ENCODE results near the gene SLC38A2. TPM values are rescaled to one million over a fixed set of nuclear protein-coding genes. Genes with fewer than 3 reads are reported as not detected.

The SLC38A2 gene
- polyA plus RNA-seq, 1 donor from 2014 or later = 143 TPM

GRCh38 chr12:46390304-46390703 lies 17.7 kb upstream of the SLC38A2 start:
- no peak overlapping the region for H3K9ac ChIP-seq (ENCODE audit: low read length)
- TF ChIP-seq EP300 (conservative IDR thresholded peaks at IDR 0.05; ENCODE audit: poor library complexity, severe bottlenecking) (no peak), EZH2 (IDR thresholded peaks at IDR 0.05; ENCODE audit: borderline replicate concordance, insufficient read depth, low read length, poor library complexity, severe bottlenecking) (no peak), SMC3 (conservative IDR thresholded peaks at IDR 0.05; ENCODE audit: poor library complexity) (no peak), REST (IDR thresholded peaks at IDR 0.05; ENCODE audit: borderline replicate concordance) (no peak), TAF1 (IDR thresholded peaks at IDR 0.05; ENCODE audit: low read depth) (no peak), POLR2AphosphoS5 (IDR thresholded peaks at IDR 0.05) (no peak), RAD21 (conservative IDR thresholded peaks at IDR 0.05) (no peak), MXI1 (conservative IDR thresholded peaks at IDR 0.05; ENCODE audit: poor library complexity, severe bottlenecking) (no peak)
- TF ChIP-seq, protein P1, sequence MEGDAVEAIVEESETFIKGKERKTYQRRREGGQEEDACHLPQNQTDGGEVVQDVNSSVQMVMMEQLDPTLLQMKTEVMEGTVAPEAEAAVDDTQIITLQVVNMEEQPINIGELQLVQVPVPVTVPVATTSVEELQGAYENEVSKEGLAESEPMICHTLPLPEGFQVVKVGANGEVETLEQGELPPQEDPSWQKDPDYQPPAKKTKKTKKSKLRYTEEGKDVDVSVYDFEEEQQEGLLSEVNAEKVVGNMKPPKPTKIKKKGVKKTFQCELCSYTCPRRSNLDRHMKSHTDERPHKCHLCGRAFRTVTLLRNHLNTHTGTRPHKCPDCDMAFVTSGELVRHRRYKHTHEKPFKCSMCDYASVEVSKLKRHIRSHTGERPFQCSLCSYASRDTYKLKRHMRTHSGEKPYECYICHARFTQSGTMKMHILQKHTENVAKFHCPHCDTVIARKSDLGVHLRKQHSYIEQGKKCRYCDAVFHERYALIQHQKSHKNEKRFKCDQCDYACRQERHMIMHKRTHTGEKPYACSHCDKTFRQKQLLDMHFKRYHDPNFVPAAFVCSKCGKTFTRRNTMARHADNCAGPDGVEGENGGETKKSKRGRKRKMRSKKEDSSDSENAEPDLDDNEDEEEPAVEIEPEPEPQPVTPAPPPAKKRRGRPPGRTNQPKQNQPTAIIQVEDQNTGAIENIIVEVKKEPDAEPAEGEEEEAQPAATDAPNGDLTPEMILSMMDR (IDR thresholded peaks at IDR 0.05; ENCODE audit: poor library complexity, severe bottlenecking) = no peak
- H3K27me3 ChIP-seq (ENCODE audit: insufficient read depth, low read depth, low read length) = no peaks in the 10 kb centered on the region
- H3K9me3 ChIP-seq (ENCODE audit: low read length) = no peaks in the 10 kb centered on the region
- no peaks in the 10 kb centered on the region for H4K20me1 ChIP-seq (ENCODE audit: insufficient read depth)
- no peak overlapping the region for H2AFZ ChIP-seq (ENCODE audit: low read depth, low read length)
- H3K4me3 ChIP-seq (ENCODE audit: low read length) = no peak overlapping the region
- H3K27ac ChIP-seq (ENCODE audit: low read length) = no peak overlapping the region
- H3F3A ChIP-seq (ENCODE audit: insufficient read depth, low read length, poor library complexity, severe bottlenecking) = peaks cover 6% of the 10 kb centered on the region
- H3K79me2 ChIP-seq (replicated peaks; ENCODE audit: insufficient read depth, low read length) = no peaks in the 10 kb centered on the region
- no peaks in the 10 kb centered on the region for H3K36me3 ChIP-seq (ENCODE audit: insufficient read depth, low read length)
- H3K9me2 ChIP-seq (ENCODE audit: insufficient read depth, low read length) = no peaks in the 10 kb centered on the region
- no peak overlapping the region for H3K4me2 ChIP-seq (ENCODE audit: low read length)

DNA sequence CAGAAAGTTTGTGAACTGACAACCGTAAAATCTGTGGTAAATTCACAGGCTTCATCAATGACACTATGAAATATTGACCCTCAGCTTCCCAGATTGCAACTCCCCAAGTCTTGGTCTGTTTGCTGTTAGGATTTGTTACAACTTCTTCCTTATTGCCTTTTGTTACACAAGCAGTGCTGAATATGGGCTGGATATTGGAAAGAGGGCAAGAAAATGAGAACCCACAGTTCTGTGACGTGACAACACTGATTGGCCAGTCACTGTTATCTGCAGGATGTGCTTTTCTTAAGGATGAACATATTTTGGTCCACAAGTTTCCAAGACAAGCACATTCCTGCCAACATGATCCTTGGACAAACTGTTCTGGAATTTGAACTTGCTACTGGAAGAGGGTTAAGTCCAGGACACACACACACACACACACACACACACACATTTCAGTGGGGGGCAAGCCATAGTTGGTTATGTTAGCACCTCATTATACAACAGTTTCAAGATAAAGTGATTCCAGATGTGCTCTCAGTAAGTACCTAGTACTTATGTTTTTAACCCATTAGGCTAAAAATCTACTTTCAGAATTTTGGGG lies 16.6 kb upstream of the SLC38A2 start:
- no peaks in the 10 kb centered on the region for H4K20me1 ChIP-seq (ENCODE audit: insufficient read depth)
- H3K27ac ChIP-seq (ENCODE audit: low read length) = no peak overlapping the region
- no peaks in the 10 kb centered on the region for H3K79me2 ChIP-seq (replicated peaks; ENCODE audit: insufficient read depth, low read length)
- H3K9me3 ChIP-seq (ENCODE audit: low read length) = no peaks in the 10 kb centered on the region
- no peak overlapping the region for H2AFZ ChIP-seq (ENCODE audit: low read depth, low read length)
- TF ChIP-seq MXI1 (conservative IDR thresholded peaks at IDR 0.05; ENCODE audit: poor library complexity, severe bottlenecking) (no peak), SMC3 (conservative IDR thresholded peaks at IDR 0.05; ENCODE audit: poor library complexity) (no peak), EP300 (conservative IDR thresholded peaks at IDR 0.05; ENCODE audit: poor library complexity, severe bottlenecking) (no peak), EZH2 (IDR thresholded peaks at IDR 0.05; ENCODE audit: borderline replicate concordance, insufficient read depth, low read length, poor library complexity, severe bottlenecking) (no peak), POLR2AphosphoS5 (IDR thresholded peaks at IDR 0.05) (no peak), REST (IDR thresholded peaks at IDR 0.05; ENCODE audit: borderline replicate concordance) (no peak), RAD21 (conservative IDR thresholded peaks at IDR 0.05) (no peak), TAF1 (IDR thresholded peaks at IDR 0.05; ENCODE audit: low read depth) (no peak)
- TF ChIP-seq, protein P1 (IDR thresholded peaks at IDR 0.05; ENCODE audit: poor library complexity, severe bottlenecking) = no peak
- H3K4me2 ChIP-seq (ENCODE audit: low read length) = no peak overlapping the region
- H3K27me3 ChIP-seq (ENCODE audit: insufficient read depth, low read depth, low read length) = no peaks in the 10 kb centered on the region
- no peak overlapping the region for H3K9ac ChIP-seq (ENCODE audit: low read length)
- H3F3A ChIP-seq (ENCODE audit: insufficient read depth, low read length, poor library complexity, severe bottlenecking) = peaks cover 4% of the 10 kb centered on the region
- H3K9me2 ChIP-seq (ENCODE audit: insufficient read depth, low read length) = no peaks in the 10 kb centered on the region
- H3K4me3 ChIP-seq (ENCODE audit: low read length) = no peak overlapping the region
- H3K36me3 ChIP-seq (ENCODE audit: insufficient read depth, low read length) = no peaks in the 10 kb centered on the region
